ENCODE measurements around the gene LARGE1. TPM values are rescaled to one million over a fixed set of nuclear protein-coding genes. Genes with fewer than 3 reads are reported as not detected.

The LARGE1 gene
- total and polyA plus RNA-seq, 9 of the 15 experiments (the other 6 are each of a cell fraction or from before 2014, with no cell fraction given) = 0.01 to 0.66 (median 0.14) TPM; not detected in 2

- 5% methylated on average over 3 of the region's 3 CpGs for WGBS (ENCODE audit: insufficient coverage, low coverage, missing lambda C conversion rate)
- Histone ChIP-seq H2AFZ (ENCODE audit: low read depth, low read length) (no peak overlapping the region), H3K27ac (ENCODE audit: extremely low read depth, low read depth, low read length) (no peak overlapping the region), H3K4me1 (replicated peaks in 1 of 2; ENCODE audit: control insufficient read depth in 2 of 2, insufficient read depth in 2 of 2, low read length in 2 of 2) (no peaks in the 10 kb centered on the region), H3K9me1 (ENCODE audit: control insufficient read depth, insufficient read depth, low read length) (no peaks in the 10 kb centered on the region), H3K9me3 (replicated peaks; ENCODE audit: control insufficient read depth, insufficient read depth, low read depth, low read length) (no peaks in the 10 kb centered on the region), H3K27me3 (ENCODE audit: control insufficient read depth in 2 of 2, insufficient read depth in 2 of 2, low read length in 2 of 2) (no peaks in the 10 kb centered on the region), H3K79me2 (ENCODE audit: control insufficient read depth, insufficient read depth, low read length) (no peaks in the 10 kb centered on the region), H3K4me2 (ENCODE audit: insufficient read depth, low read length) (no peak overlapping the region), H4K20me1 (replicated peaks; ENCODE audit: control insufficient read depth, insufficient read depth, low read length) (no peaks in the 10 kb centered on the region), H3K4me3 (no peak overlapping the region), H3K36me3 (ENCODE audit: control insufficient read depth, insufficient read depth, low read length) (no peaks in the 10 kb centered on the region), H3K9ac (ENCODE audit: insufficient read depth in 1 of 2, low read depth in 2 of 2, low read length in 2 of 2) (no peak overlapping the region)
- no peak for FAIRE-seq
- DNase-seq (ENCODE audit: extremely low read depth in 1 of 4, low spot score in 3 of 4) = no peak
- no TSS peak for BruUV-seq (replicated peaks)
- CTCF ChIA-PET (ENCODE audit: low intra/inter-chr PET ratio) = no interaction called here
- POLR2A ChIA-PET = no interaction called here
- intact Hi-C loops (cut with micrococcal nuclease) = no loop called here
- in situ Hi-C loops (cut with MboI) = loop anchor here (25.0 kb wide), 1 partner anchor 1715 kb away; no protein-coding TSS in a partner anchor
- no peak for ATAC-seq
- no peak for TF ChIP-seq CHAMP1 (IDR thresholded peaks at IDR 0.05)
- TF ChIP-seq FOXP1 (CRISPR knock-in tag; IDR thresholded peaks at IDR 0.05) = no peak
- TF ChIP-seq PURB (CRISPR knock-in tag; IDR thresholded peaks at IDR 0.05; ENCODE audit: low read depth) = no peak
- no peak for TF ChIP-seq IFI16 (CRISPR knock-in tag; IDR thresholded peaks at IDR 0.05)
- no peak for TF ChIP-seq CREB1 (IDR thresholded peaks at IDR 0.05)
- no peak for TF ChIP-seq CREB1 (CRISPR knock-in tag; IDR thresholded peaks at IDR 0.05)
- no peak for TF ChIP-seq ETS2 (tag; IDR thresholded peaks at IDR 0.05; ENCODE audit: borderline replicate concordance, poor library complexity, severe bottlenecking)
- TF ChIP-seq ATF3 (IDR thresholded peaks at IDR 0.05) = no peak
- no peak for TF ChIP-seq ATF3 (CRISPR knock-in tag; conservative IDR thresholded peaks at IDR 0.05)
- TF ChIP-seq TEAD1 (CRISPR knock-in tag; IDR thresholded peaks at IDR 0.05) = no peak
- no peak for TF ChIP-seq STAT5B (CRISPR knock-in tag; IDR thresholded peaks at IDR 0.05)
- TF ChIP-seq RERE (CRISPR knock-in tag; IDR thresholded peaks at IDR 0.05; ENCODE audit: borderline replicate concordance) = no peak
- no peak for TF ChIP-seq ZNF766 (CRISPR knock-in tag; conservative IDR thresholded peaks at IDR 0.05)
- TF ChIP-seq MYBL2 (IDR thresholded peaks at IDR 0.05; ENCODE audit: low read depth) = no peak
- no peak for TF ChIP-seq MYBL2 (CRISPR knock-in tag; IDR thresholded peaks at IDR 0.05; ENCODE audit: borderline replicate concordance)
Measured at GRCh38 chr22:33296941-33297340, 623.3 kb downstream of the LARGE1 start.

Data from K562 (cell line).